Epithelial cell of proximal tubule (primary cell): ENCODE measurements around the gene PDE8B. TPM values are rescaled to one million over a fixed set of nuclear protein-coding genes. Genes with fewer than 3 reads are reported as not detected.

Experiments used
- DNase-seq: peaks from one replicate; pipeline ENCODE4 v3.0.0-alpha.2; 2011; ENCODE audit warnings: low read depth
- H3K4me3 ChIP-seq: 2 replicates; pipeline ENCODE4 v1.5.1; 2011; ENCODE audit warnings: low read depth, mild to moderate bottlenecking, low read length
- total RNA-seq: library from RNA; depleted of rRNA; stranded (reverse); fragments of >200 nt; gene quantifications from 2 replicates; pipeline ENCODE4 v1.2.3, GENCODE V29; 2015
- TF ChIP-seq, protein P1 (sequence below): conservative IDR thresholded peaks from 2 replicates; pipeline ENCODE4 v1.5.1; 2012; ENCODE audit warnings: low read depth, mild to moderate bottlenecking, low read length

The PDE8B gene
- total RNA-seq, 1 donor from 2014 or later, result 0.35 TPM

DNA sequence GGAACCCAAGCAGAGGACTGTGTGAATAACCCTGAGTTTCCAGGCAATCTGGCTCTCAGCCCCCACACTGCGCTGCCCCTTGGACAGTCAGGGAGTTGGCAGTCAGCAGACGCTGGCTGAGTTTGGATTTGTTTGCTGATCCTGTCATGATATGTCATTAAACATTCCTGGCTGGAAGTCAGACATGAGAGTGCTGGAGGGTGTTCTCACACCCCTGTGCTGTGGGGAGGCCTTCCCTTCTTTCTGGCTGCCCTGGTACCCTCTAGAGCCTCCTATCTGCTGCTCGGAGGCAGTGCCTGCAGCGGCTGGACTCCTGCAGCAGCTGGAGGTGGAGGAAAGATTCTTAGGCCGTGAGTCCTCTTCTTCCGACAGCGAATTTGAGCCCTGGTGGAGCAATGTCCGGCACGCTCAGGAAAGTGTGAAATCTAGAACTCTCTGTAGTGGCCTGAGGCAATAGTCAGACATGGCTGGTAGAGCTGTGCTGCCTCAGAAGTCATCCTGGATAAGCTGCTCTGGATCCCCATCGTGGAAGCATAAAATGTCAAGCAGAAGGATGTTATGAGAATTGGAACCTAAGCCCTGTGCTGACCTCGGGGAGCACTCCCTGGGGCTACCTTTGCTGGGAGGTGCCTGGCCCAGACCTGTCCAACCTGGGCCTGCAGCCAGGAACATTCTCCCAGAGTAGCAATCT is 72.0 kb downstream of the PDE8B start:
- TF ChIP-seq, protein P1, sequence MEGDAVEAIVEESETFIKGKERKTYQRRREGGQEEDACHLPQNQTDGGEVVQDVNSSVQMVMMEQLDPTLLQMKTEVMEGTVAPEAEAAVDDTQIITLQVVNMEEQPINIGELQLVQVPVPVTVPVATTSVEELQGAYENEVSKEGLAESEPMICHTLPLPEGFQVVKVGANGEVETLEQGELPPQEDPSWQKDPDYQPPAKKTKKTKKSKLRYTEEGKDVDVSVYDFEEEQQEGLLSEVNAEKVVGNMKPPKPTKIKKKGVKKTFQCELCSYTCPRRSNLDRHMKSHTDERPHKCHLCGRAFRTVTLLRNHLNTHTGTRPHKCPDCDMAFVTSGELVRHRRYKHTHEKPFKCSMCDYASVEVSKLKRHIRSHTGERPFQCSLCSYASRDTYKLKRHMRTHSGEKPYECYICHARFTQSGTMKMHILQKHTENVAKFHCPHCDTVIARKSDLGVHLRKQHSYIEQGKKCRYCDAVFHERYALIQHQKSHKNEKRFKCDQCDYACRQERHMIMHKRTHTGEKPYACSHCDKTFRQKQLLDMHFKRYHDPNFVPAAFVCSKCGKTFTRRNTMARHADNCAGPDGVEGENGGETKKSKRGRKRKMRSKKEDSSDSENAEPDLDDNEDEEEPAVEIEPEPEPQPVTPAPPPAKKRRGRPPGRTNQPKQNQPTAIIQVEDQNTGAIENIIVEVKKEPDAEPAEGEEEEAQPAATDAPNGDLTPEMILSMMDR, result no peak
- no peak overlapping the region for H3K4me3 ChIP-seq
- no peak for DNase-seq

- no peak for DNase-seq
- H3K4me3 ChIP-seq, result no peak overlapping the region
- TF ChIP-seq, protein P1, result no peak
These were observed 74.9 kb downstream of the PDE8B start for GRCh38 chr5:77285251-77285841.

DNA sequence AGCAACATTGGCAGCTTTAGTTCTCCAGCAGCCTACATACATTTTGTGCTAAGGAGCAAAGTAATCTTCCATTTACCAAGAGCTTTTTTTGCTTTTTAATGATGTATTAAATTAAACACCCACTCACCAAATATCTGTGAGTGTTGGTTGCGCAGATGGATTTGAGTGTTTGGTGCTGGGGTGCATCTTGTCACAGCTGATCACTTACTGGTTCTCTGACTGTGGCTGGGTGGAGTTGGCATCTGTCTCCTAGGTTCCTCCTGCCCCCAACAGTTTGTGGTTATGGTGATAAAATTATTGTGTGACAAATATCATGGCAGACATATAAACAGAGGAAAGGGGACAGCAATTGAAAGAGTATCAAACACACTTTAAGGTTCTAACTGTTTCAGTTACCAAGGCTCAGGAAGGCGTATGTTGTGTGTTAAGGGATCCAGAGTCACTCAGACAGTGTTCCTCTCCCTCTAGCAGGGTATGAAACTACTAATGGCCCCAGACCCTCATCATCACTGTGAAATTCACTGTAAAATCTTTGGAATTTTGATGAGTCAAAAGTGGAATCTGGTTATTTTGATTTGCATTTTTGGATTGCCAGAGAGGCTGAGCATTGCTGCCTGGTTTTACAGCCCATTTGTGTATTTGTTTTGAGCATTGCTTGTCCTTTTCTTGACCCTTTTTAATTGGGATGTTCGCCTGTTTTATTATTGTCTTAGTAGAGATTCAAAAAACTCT is 81.7 kb downstream of the PDE8B start:
- no peak for DNase-seq
- no peak overlapping the region for H3K4me3 ChIP-seq
- TF ChIP-seq, protein P1, result no peak

DNA sequence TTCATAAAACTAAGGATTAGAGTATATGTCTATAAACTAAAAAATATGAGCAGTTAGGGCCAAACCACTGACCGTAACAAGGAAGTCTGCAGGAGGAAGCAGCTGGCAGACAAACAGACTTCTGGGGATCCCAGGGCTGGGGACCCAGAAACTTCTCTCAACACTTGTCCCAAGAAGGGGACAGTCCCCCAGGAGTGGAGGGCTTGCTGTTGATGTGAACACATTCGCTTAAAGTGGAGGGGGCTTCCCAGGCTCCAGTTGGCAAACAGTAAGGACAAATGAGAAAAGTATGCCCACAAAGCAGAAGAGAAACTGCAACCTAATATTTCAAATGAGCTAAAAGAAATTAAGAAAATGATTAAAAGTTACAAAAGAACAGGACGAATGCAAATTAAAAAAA is 83.7 kb downstream of the PDE8B start:
- H3K4me3 ChIP-seq, result no peak overlapping the region
- DNase-seq, result no peak
- TF ChIP-seq, protein P1, result no peak

- no peak for DNase-seq
- TF ChIP-seq, protein P1, result no peak
- no peak overlapping the region for H3K4me3 ChIP-seq
These were observed 85.4 kb downstream of the PDE8B start for GRCh38 chr5:77295863-77296378.

- no peak for DNase-seq
- TF ChIP-seq, protein P1, result no peak
- H3K4me3 ChIP-seq, result no peak overlapping the region
These were observed 87.7 kb downstream of the PDE8B start for GRCh38 chr5:77298146-77298545.
